ENCODE measurements around the gene NEAT1. TPM values are rescaled to one million over a fixed set of nuclear protein-coding genes. Genes with fewer than 3 reads are reported as not detected.

NEAT1 gene
- total RNA-seq, 3 donors from 2014 or later = 323 to 391 (median 351) TPM

- no peaks in the 10 kb centered on the region for H3K27me3 ChIP-seq
- no peaks in the 10 kb centered on the region for H3K9me3 ChIP-seq
- peak overlapping the region in 1 of 3 donors; percentile 27 for H3K4me3 ChIP-seq
- peak overlapping the region; percentile 81 to 87 for H3K27ac ChIP-seq
- intact Hi-C loops (cut with DNase I; ENCODE audit: low total_unique reads) = no loop called here
- no peaks in the 10 kb centered on the region for H3K36me3 ChIP-seq
- DNase-seq (ENCODE audit: low spot score in 2 of 2) = no peak
- peaks cover 0 to 24% of the 10 kb centered on the region in 2 donors for H3K4me1 ChIP-seq
- TF ChIP-seq POLR2AphosphoS5 (IDR thresholded peaks at IDR 0.05) (peak in 2 of 3 donors; percentile 14 to 28), CTCF (IDR thresholded peaks at IDR 0.05) (no peak), POLR2A (IDR thresholded peaks at IDR 0.05) (no peak)
Measured at GRCh38 chr11:65442842-65443331, 20.3 kb downstream of the NEAT1 start.

DNA sequence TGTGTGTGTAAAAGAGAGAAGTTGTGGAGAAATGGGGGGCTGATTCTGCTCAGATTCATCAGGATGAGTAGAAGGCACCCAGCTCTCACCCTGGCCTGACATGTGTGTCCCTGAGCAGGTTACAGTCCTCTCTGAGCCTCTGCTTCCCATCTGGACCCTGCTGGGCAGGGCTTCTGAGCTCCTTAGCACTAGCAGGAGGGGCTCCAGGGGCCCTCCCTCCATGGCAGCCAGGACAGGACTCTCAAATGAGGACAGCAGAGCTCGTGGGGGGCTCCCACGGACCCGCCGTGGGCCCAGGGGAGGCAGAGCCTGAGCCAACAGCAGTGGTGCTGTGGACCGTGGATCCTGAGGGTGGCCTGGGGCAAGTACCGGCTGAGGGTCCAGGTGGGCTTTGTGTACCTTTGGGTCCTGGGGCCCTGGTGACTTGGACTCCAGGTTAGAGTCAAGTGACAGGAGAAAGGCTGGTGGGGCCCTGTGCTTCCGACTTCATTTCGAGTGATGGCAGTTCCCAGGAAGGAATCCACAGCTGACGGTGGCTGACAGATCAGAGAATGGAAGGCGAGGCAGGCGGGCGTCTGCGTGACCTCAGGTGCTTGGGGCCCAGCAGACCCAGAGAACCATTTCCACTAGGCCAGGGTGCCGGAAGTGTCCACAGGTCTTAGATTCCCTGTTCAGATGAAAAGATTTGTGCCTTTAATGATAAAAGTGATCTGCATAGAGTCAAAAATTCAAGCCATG is 21.9 kb downstream of the NEAT1 start:
- peaks cover 0 to 24% of the 10 kb centered on the region in 2 donors for H3K4me1 ChIP-seq
- no peaks in the 10 kb centered on the region for H3K9me3 ChIP-seq
- DNase-seq (ENCODE audit: low spot score in 2 of 2) = no peak
- H3K36me3 ChIP-seq = no peaks in the 10 kb centered on the region
- H3K4me3 ChIP-seq = no peak overlapping the region
- H3K27me3 ChIP-seq = no peaks in the 10 kb centered on the region
- intact Hi-C loops (cut with DNase I; ENCODE audit: low total_unique reads) = no loop called here
- peak in 1 of 3 donors; percentile 55 for TF ChIP-seq POLR2AphosphoS5 (IDR thresholded peaks at IDR 0.05)
- no peak for TF ChIP-seq POLR2A (IDR thresholded peaks at IDR 0.05)
- peak overlapping the region; percentile 81 to 87 for H3K27ac ChIP-seq

DNA sequence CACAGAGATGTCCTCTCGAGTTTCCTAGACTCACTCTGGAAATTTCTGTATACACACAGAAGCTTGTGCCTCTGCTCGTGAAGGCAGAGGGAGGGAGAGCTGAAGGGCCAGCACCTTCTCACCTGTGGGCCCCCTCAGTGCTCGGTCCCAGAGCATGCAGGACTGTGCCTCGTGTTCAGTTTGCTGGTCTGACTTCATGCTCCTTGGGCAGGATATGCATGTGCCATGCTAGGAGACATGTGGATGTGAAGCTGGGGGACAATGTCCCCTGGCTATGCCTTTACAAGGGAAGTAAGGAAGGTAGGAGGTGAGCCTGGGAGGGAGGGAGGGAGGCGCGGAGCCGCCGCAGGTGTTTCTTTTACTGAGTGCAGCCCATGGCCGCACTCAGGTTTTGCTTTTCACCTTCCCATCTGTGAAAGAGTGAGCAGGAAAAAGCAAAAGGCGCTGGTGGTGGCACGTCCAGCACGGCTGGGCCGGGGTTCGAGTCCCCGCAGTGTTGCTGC is 22.6 kb downstream of the NEAT1 start:
- H3K4me3 ChIP-seq = no peak overlapping the region
- peak overlapping the region; percentile 76 to 81 for H3K27ac ChIP-seq
- no peak for DNase-seq (ENCODE audit: low spot score in 2 of 2)
- no peaks in the 10 kb centered on the region for H3K27me3 ChIP-seq
- peaks cover 0 to 24% of the 10 kb centered on the region in 2 donors for H3K4me1 ChIP-seq
- intact Hi-C loops (cut with DNase I; ENCODE audit: low total_unique reads) = no loop called here
- no peak for TF ChIP-seq CTCF (IDR thresholded peaks at IDR 0.05)
- peak in 1 of 3 donors; percentile 58 for TF ChIP-seq POLR2AphosphoS5 (IDR thresholded peaks at IDR 0.05)
- TF ChIP-seq POLR2A (IDR thresholded peaks at IDR 0.05) = no peak
- no peaks in the 10 kb centered on the region for H3K9me3 ChIP-seq
- H3K36me3 ChIP-seq = no peaks in the 10 kb centered on the region

DNA sequence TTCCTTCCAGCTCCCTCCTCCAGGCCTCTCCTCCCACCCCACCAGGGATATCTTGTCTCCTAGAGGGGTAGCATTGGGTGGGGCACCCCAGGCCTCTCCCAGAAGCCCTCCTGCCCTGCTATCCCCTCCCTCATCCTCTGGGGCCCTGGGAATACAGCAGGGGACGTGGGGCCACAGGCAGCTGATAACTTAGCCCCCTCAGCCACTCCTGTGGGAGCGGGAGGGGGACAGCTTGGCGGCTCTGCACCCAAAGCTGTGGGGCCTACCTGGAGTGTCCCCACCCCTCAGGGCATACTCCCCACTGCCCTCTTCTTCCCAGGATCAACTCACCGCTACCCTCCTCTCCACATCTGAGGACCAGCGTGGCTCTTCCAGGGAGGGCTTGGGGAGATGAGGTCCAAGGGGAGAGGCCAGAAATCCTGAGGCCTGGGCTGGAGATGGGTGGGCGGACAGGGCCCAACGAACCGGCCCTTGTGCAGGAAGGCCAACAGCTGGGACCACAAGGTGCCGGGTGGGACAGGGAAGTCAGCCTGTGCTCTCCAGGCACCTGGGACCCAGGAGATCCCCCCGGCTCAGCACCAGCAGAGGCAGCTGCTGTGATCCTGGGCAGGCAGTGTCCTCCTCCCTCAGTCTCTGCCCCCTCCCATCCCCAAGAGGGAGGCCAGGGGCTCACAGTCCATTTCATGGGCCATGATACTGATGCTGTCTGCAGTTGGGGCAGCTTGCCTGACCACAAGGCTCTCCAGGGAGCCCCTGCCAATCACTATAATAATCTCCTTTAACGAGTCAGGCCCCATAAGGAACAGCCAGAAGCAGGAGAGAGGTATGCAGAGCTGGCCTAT is 23.2 kb downstream of the NEAT1 start:
- no peak for DNase-seq (ENCODE audit: low spot score in 2 of 2)
- Histone ChIP-seq H3K36me3 (no peaks in the 10 kb centered on the region), H3K27me3 (no peaks in the 10 kb centered on the region), H3K27ac (peak overlapping the region; percentile 76 to 81), H3K9me3 (no peaks in the 10 kb centered on the region), H3K4me3 (no peak overlapping the region), H3K4me1 (peaks cover 0 to 24% of the 10 kb centered on the region in 2 donors)
- no peak for TF ChIP-seq POLR2A (IDR thresholded peaks at IDR 0.05)
- no peak for TF ChIP-seq CTCF (IDR thresholded peaks at IDR 0.05)
- peak in 2 of 3 donors; percentile 5 to 54 for TF ChIP-seq POLR2AphosphoS5 (IDR thresholded peaks at IDR 0.05)
- intact Hi-C loops (cut with DNase I; ENCODE audit: low total_unique reads) = no loop called here

GRCh38 chr11:65446446-65447277 is 24.1 kb downstream of the NEAT1 start:
- intact Hi-C loops (cut with DNase I; ENCODE audit: low total_unique reads) = no loop called here
- DNase-seq (ENCODE audit: low spot score in 2 of 2) = peak in 1 of 2 donors; percentile 46
- H3K27ac ChIP-seq = peak overlapping the region; percentile 76 to 81
- H3K27me3 ChIP-seq = no peaks in the 10 kb centered on the region
- H3K36me3 ChIP-seq = no peaks in the 10 kb centered on the region
- no peaks in the 10 kb centered on the region for H3K9me3 ChIP-seq
- TF ChIP-seq POLR2A (IDR thresholded peaks at IDR 0.05) (no peak), CTCF (IDR thresholded peaks at IDR 0.05) (no peak), POLR2AphosphoS5 (IDR thresholded peaks at IDR 0.05) (peak in 1 of 3 donors; percentile 9)
- peaks cover 0 to 22% of the 10 kb centered on the region in 2 donors for H3K4me1 ChIP-seq
- no peak overlapping the region for H3K4me3 ChIP-seq
